ENCODE data around the gene ATP9A. TPM values are rescaled to one million over a fixed set of nuclear protein-coding genes. Genes with fewer than 3 reads are reported as not detected.
"Not testable (repeated sequence)": the region's sequence is repeated elsewhere in the genome, so short reads cannot be mapped to it uniquely, and the experiment has no call there.

Gene ATP9A
- total RNA-seq, 1 donor from 2014 or later, result 25.2 TPM

DNA sequence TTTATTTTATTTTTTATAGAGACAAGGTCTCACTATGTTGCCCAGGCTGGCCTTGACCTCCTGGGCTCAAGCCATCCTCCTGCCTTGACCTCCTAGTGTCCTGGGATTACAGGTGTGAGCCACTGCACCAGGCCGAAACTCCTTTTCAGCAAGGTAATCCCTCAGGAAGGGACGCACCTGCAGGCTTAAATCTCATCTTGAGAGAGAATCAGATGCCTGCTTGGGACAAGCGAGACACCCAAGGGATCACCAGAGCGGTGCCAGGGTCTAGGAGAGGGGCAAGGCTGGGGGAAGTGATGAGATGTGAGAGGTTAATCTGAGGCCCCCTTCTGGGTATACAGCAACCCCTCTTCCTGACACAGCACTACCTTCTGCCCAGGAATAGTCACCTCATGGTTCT is 4.0 kb upstream of the ATP9A start:
- H3K27me3 ChIP-seq (ENCODE audit: low read depth), result peaks cover 17% of the 10 kb centered on the region
- H3K27ac ChIP-seq (replicated peaks), result no peak overlapping the region
- intact Hi-C loops (cut with micrococcal nuclease), result no loop called here
- peaks cover 9% of the 10 kb centered on the region for H3K4me1 ChIP-seq
- no peaks in the 10 kb centered on the region for H3K9me3 ChIP-seq (replicated peaks)
- no peaks in the 10 kb centered on the region for H3K36me3 ChIP-seq
- H3K4me3 ChIP-seq, result no peak overlapping the region
- DNase-seq, result no peak
- TF ChIP-seq, protein P1, sequence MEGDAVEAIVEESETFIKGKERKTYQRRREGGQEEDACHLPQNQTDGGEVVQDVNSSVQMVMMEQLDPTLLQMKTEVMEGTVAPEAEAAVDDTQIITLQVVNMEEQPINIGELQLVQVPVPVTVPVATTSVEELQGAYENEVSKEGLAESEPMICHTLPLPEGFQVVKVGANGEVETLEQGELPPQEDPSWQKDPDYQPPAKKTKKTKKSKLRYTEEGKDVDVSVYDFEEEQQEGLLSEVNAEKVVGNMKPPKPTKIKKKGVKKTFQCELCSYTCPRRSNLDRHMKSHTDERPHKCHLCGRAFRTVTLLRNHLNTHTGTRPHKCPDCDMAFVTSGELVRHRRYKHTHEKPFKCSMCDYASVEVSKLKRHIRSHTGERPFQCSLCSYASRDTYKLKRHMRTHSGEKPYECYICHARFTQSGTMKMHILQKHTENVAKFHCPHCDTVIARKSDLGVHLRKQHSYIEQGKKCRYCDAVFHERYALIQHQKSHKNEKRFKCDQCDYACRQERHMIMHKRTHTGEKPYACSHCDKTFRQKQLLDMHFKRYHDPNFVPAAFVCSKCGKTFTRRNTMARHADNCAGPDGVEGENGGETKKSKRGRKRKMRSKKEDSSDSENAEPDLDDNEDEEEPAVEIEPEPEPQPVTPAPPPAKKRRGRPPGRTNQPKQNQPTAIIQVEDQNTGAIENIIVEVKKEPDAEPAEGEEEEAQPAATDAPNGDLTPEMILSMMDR (IDR thresholded peaks at IDR 0.05; ENCODE audit: borderline replicate concordance), result no peak

DNA sequence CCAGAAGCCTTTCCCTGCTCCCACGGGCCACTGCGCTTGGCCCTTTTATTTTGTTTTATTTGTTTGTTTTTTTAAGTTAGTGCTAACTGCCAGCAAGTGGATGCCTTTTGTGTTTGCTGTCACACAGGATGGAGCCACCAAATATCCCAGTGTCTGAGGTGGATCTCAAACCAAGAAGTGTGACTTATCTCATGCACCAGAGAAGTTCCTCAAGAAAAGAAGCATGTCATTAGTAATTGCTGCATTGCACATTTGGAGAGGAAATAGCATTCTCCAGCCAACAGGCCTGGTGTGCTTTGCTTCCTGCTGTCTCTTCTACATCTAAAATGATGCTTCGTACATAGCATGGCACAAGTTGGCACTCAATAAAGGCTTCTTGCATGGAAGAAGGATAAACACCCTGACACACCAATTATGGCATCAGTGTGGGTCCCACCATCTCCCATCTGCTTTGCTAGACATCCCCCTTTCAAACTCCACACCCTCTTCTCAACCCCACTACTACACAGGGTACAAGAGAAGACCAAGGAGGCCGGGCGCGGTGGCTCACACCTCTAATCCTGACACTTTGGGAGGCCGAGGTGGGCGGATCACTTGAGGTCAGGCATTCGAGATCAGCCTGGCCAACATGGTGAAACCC is 1.9 kb upstream of the ATP9A start:
- intact Hi-C loops (cut with micrococcal nuclease), result no loop called here
- Histone ChIP-seq H3K27me3 (ENCODE audit: low read depth) (peaks cover 19% of the 10 kb centered on the region), H3K4me3 (no peak overlapping the region), H3K27ac (replicated peaks) (no peak overlapping the region), H3K9me3 (replicated peaks) (no peaks in the 10 kb centered on the region), H3K36me3 (no peaks in the 10 kb centered on the region), H3K4me1 (peaks cover 11% of the 10 kb centered on the region)
- DNase-seq, result no peak
- TF ChIP-seq, protein P1 (IDR thresholded peaks at IDR 0.05; ENCODE audit: borderline replicate concordance), result no peak

DNA sequence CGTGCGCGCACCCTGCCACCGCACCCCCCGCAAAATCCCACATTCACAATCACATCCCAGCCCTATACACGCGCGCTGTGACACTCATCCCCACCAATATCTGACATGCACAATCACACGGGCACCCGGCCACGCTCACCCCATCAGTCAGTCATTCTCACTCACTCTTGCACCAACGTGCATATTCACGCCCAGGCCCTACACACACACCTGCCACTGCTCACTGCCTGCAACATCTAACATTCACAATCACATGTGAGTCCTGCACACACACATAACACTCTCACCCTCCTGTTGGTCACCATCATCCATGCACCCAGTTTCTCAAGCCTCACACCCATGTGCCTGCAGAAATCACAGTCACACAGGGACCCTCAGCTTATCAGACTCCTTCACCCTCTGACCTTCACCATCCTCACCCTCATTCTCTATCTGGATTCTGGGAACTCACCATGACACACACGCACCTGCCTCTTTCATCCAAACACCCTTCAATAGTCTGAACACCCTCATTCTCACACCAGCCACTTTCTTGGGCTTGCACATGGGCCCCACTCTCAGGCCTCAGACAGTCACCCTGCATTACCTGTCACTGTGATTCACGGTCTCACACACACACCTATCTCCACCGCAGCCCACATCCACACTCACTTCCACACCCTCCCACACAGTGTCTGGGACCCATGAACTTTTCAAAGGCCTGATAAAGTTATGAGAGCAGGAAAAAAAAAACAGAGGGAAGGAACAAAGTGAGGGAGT is 748 bp upstream of the ATP9A start:
- intact Hi-C loops (cut with micrococcal nuclease), result no loop called here
- peak overlapping the region; percentile 49 for H3K4me3 ChIP-seq

DNA sequence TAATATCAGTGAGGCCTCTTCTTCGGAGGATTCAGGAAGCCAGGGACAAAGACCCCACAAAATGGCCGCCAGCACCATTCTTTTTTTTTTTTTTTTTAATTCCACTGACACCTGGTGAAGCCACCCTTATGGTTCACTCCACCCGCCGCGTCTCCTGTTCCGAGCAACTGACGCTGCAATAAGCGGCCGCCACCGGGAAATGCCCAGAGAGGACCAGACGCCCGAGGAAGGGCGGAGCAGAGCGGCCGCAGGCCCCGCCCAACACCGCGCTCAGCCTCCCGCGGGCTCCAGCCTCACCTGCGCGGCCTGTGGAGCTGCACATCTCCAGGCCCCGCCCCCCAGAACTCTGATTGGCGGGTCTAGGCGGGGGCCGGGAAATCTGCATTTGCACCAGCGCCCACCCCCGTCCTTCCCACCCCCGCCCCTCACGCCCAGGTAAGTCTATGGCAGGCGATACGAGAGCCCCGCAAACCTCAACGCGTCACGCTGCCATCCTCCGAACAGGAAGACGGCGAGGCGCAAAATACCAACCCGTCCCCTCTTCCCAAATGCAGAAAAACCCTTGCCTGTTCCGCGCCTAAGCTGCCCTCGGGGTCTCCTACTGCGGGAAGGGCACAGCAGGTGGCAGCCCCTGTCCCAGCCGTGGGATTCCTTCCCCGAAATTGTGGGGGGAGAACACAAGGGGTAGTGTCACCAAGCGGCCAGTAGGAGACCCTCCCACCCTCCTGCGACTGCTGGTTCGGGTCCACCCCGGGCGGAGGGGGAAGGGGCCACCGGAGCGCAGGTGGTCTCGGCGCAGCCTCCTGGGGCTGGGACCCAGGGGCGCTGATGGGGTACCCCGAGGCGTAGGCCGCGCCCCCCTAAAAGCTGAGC is 960 bp downstream of the ATP9A start:
- Histone ChIP-seq H3K4me1 (peaks cover 11% of the 10 kb centered on the region), H3K27me3 (ENCODE audit: low read depth) (peaks cover 9% of the 10 kb centered on the region), H3K36me3 (no peaks in the 10 kb centered on the region), H3K27ac (replicated peaks) (peak overlapping the region; percentile 58), H3K4me3 (peak overlapping the region; percentile 89), H3K9me3 (replicated peaks) (no peaks in the 10 kb centered on the region)
- intact Hi-C loops (cut with micrococcal nuclease), result no loop called here
- peak; percentile 65 for DNase-seq
- TF ChIP-seq, protein P1 (IDR thresholded peaks at IDR 0.05; ENCODE audit: borderline replicate concordance), result peak; percentile 40

More for the DNA sequence above, 748 bp upstream of the ATP9A start:
- no peak for DNase-seq
- Histone ChIP-seq H3K9me3 (replicated peaks) (no peaks in the 10 kb centered on the region), H3K27ac (replicated peaks) (no peak overlapping the region), H3K36me3 (no peaks in the 10 kb centered on the region), H3K4me1 (peaks cover 11% of the 10 kb centered on the region), H3K27me3 (ENCODE audit: low read depth) (peaks cover 14% of the 10 kb centered on the region)
- TF ChIP-seq, protein P1 (IDR thresholded peaks at IDR 0.05; ENCODE audit: borderline replicate concordance), result no peak

DNA sequence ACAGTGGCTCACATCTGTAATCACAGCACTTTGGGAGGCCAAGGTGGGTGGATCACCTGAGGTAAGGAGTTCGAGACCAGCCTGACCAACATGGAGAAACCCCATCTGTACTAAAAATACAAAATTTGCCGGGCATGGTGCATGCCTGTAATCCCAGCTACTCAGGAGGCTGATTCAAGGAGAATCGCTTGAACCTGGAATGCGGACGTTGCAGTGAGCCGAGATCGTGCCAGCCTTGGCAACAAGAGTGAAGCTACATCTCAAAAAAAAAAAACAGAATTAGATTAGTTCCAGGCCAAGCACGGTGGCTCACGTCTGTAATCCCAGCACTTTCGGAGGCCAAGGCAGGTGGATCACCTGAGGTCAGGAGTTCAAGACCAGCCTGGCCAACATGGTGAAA is 2.8 kb downstream of the ATP9A start:
- intact Hi-C loops (cut with micrococcal nuclease); H3K36me3 ChIP-seq; H3K4me3 ChIP-seq; DNase-seq; H3K9me3 ChIP-seq (replicated peaks); H3K27me3 ChIP-seq (ENCODE audit: low read depth); H3K27ac ChIP-seq (replicated peaks): not testable (repeated sequence)
- H3K4me1 ChIP-seq, result peaks cover 11% of the 10 kb centered on the region
